Heart right ventricle (tissue), 16 donors: ENCODE data around the gene CTPS2. TPM values are rescaled to one million over a fixed set of nuclear protein-coding genes. Genes with fewer than 3 reads are reported as not detected.

Experiments
- ATAC-seq, 8 donors: fragments of 200-7000 bp; cut with Tn5 transposase; one replicate each; pipeline ENCODE4 v1.9.1; 2020; ENCODE audit warnings: mild to moderate bottlenecking in 8 of 8, moderate library complexity in 8 of 8, moderate number of reproducible peaks in 1 of 8
- DNase-seq, 2 donors: peaks; one replicate each; pipeline ENCODE4 v3.0.0-alpha.2; 2020
- H3K27ac ChIP-seq, 10 donors: fragments of 200-600 bp; sonication (generic) in 2 of 10; one replicate each; pipeline versions ENCODE4 v1.5.0 to v1.8.0; 2020 to 2022; ENCODE audit warnings: mild to moderate bottlenecking in 3 of 10
- H3K27me3 ChIP-seq, 7 donors: fragments of 200-600 bp; one replicate each; pipeline ENCODE4 v1.8.0; 2021 to 2022; ENCODE audit warnings: mild to moderate bottlenecking in 2 of 7
- H3K36me3 ChIP-seq, 9 donors: fragments of 200-600 bp; sonication (generic) in 1 of 9; one replicate each; pipeline versions ENCODE4 v1.5.0 to v1.8.0; 2020 to 2022; ENCODE audit warnings: mild to moderate bottlenecking in 2 of 9
- H3K4me1 ChIP-seq, 9 donors: fragments of 200-600 bp; sonication (generic) in 1 of 9; one replicate each; pipeline versions ENCODE4 v1.5.0 to v1.8.0; 2020 to 2022; ENCODE audit warnings: mild to moderate bottlenecking in 4 of 9
- H3K4me3 ChIP-seq, 10 donors: fragments of 200-600 bp; sonication (generic) in 2 of 10; one replicate each; pipeline versions ENCODE4 v1.5.0 to v1.8.0; 2020 to 2022; ENCODE audit warnings: mild to moderate bottlenecking in 7 of 10, moderate library complexity in 2 of 10
- H3K9me3 ChIP-seq, 11 donors: fragments of 200-600 bp in 10 of 11; sonication (generic) in 2 of 11; one replicate each; pipeline versions ENCODE4 v1.5.0 to v1.8.0; 2013 to 2022; ENCODE audit warnings: mild to moderate bottlenecking in 2 of 11, control low read depth in 1 of 11, moderate library complexity in 1 of 11
- CTCF ChIP-seq, 9 donors: fragments of 200-600 bp; sonication (generic) in 2 of 9; IDR thresholded peaks; one replicate each; pipeline versions ENCODE4 v1.5.0 to v1.8.0; 2021 to 2022; ENCODE audit warnings: antibody characterized with exemption in 9 of 9, mild to moderate bottlenecking in 5 of 9, moderate library complexity in 1 of 9
- WGBS, 2 donors: extraction: QIAGEN DNeasy Blood & Tissue Kit; methylation state at CpG; one replicate each; pipeline ENCODE4 v1.1.7; 2013; ENCODE audit warnings: inconsistent platforms in 1 of 2; 5-methylcytosine and 5-hydroxymethylcytosine counted together
- intact Hi-C, 10 donors: fragments of 100-400 bp; cut with DNase I; formaldehyde crosslinking; loops; one replicate each; pipeline versions ENCODE4 v1.11.1 to v1.14.2; 2022
- polyA plus RNA-seq, 2 donors: library from polyadenylated mRNA; stranded (reverse); fragments of 200-250 nt; gene quantifications; one replicate each; pipeline ENCODE4 v1.2.3, GENCODE V29; 2013
- total RNA-seq, 10 donors: library from RNA; stranded (reverse); fragmentation: NEBNext Ultra II Directional in 3 of 10; extraction: Animal tissue kit (Norgen Biotek cat#: 25700) in 3 of 10; gene quantifications; one replicate each; pipeline versions ENCODE4 v1.2.1 to v1.2.4, GENCODE V29; 2021 to 2023
- donor health status: Arrhythmogenic right ventricular cardiomyopathy.
- donor health status: ischemic (EF 13 %, LVEDD 7.1; RV severe dilation, severe dysfunction).
- donor health status: healthy with polysubstance abuse.
- donor health status: DM: no; HTN: yes; CAD: no.
- donor health status: DM: no; HTN: no; CAD: no.
- donor health status: ischemic (EF 25% LVEDD 6.9; RV normal size, moderate dysfunction).
- donor health status: ischemic (EF 25% LVEDD 5.7; RV mildly dilated, moderate dysfunction).
- donor health status: healthy.
- donor health status: DM: yes; HTN: yes; CAD: no.
- donor health status: Ischemic cardiomyopathy.
- donor health status: ischemic (EF 35%, LVEDD 5.7; RV mildly dilated, moderate dysfunction).
- donor health status: nonischemic (EF 11% LVEDD 7.7; RV severe dilation, severe dysfunction).
- donor health status: DM: yes; HTN: yes; CAD: no.
- donor health status: PGD.
- donor health status: ischemic (EF 29% LVEDD 5.4; RV normal size, mild dysfunction).
- donor health status: nonischemic (EF 23%, LVEDD 6.1; RV moderate dilation, normal function).

CTPS2 gene
- total and polyA plus RNA-seq, 12 donors = 2.7 to 15.8 (median 5.2) TPM

- Histone ChIP-seq H3K4me1 (no peaks in the 10 kb centered on the region), H3K4me3 (no peak within 1 kb of the TSS), H3K36me3 (peaks cover 0 to 13% (median 0%) of the 10 kb centered on the region in 9 donors), H3K27ac (no peak within 1 kb of the TSS), H3K27me3 (peaks cover 0 to 48% (median 0%) of the 10 kb centered on the region in 7 donors), H3K9me3 (no peaks in the 10 kb centered on the region)
- DNase-seq = no peak
- TF ChIP-seq CTCF (IDR thresholded peaks at IDR 0.05) = no peak
- WGBS, 2 donors = 98 to 100% methylated on average over 4 of the region's 4 CpGs
- no peak for ATAC-seq
- intact Hi-C loops = loop anchor here in 1 of 10 donors (10.0 kb wide), 1 partner anchor 215 kb away; no protein-coding TSS in a partner anchor
Observed at GRCh38 chrX:16649858-16650257, 62.6 kb downstream of the CTPS2 start, which contains the start of gene S100G. S100G (plus strand) TSS chrX:16650158; CDS start chrX:16651007, 849 bp downstream.

DNA sequence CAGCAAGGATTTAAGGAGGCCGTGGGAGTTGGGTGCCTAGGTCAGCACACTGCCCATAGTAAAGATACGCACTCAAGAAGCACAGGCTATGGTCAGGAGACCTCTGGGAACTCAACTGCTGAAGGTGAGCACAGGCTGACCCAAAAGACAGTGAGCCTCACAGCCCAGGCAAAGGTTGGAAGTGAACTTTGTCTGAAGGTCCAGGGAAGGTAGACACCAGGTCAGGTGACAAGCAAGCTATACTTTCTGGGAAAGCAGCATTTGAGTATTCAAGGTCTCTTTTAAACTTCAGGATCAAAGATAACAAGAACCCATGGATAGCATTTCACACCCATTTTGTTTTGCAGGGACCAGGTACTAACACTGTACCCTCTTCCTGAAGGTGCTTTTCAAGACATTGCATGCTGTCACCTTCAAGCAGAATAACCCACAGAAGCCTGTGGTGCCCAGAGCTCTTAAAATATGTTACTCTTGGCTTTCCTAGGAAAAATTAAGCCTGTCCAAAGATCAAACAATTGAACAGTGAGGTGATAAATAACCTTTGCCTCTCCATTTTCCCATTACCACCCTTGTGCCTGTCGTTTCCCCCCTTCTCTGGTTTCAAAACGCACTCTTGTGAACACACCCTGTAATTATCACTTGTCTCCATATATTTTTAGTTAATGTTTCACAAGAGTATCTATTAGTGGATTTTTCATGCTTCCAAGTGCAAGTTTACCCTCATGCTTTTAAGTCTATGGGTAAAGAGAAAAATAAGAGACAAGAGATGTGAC, 65.9 kb downstream of the CTPS2 start:
- H3K27me3 ChIP-seq = peaks cover 0 to 35% (median 0%) of the 10 kb centered on the region in 7 donors
- no peaks in the 10 kb centered on the region for H3K4me1 ChIP-seq
- no peak for TF ChIP-seq CTCF (IDR thresholded peaks at IDR 0.05)
- intact Hi-C loops = no loop called here
- H3K36me3 ChIP-seq = peaks cover 0 to 13% (median 0%) of the 10 kb centered on the region in 9 donors
- H3K4me3 ChIP-seq = no peak overlapping the region
- H3K27ac ChIP-seq = no peak overlapping the region
- H3K9me3 ChIP-seq = no peaks in the 10 kb centered on the region
- DNase-seq (no peak), ATAC-seq (no peak)
- 95 to 100% methylated on average over 4 of the region's 4 CpGs for WGBS, 2 donors

DNA sequence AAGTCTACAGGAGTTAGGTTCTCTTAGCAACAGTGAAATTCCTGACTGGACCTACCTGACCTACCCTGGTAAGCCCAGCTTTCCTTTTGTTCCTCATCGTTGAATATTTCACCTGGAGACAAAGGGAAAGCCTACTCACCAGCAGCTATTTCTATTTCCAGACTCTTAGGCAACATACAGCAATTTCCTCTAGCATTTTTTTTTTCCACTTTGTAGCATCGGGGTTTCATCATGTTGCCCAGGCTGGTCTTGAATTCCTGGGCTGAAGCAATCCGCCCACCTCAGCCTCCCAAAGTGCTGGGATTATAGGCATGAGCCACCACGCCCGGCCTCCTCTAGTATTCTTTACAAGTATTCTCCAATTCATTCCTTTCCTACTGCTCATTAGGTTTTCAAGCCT, 69.3 kb downstream of the CTPS2 start:
- Histone ChIP-seq H3K4me1 (no peaks in the 10 kb centered on the region), H3K36me3 (peaks cover 0 to 11% (median 0%) of the 10 kb centered on the region in 9 donors), H3K27me3 (peaks cover 0 to 37% (median 0%) of the 10 kb centered on the region in 7 donors), H3K27ac (no peak overlapping the region), H3K4me3 (no peak overlapping the region), H3K9me3 (no peaks in the 10 kb centered on the region)
- intact Hi-C loops = no loop called here
- no peak for ATAC-seq
- DNase-seq = no peak
- 84 to 86% methylated on average over 5 of the region's 5 CpGs for WGBS, 2 donors
- no peak for TF ChIP-seq CTCF (IDR thresholded peaks at IDR 0.05)

DNA sequence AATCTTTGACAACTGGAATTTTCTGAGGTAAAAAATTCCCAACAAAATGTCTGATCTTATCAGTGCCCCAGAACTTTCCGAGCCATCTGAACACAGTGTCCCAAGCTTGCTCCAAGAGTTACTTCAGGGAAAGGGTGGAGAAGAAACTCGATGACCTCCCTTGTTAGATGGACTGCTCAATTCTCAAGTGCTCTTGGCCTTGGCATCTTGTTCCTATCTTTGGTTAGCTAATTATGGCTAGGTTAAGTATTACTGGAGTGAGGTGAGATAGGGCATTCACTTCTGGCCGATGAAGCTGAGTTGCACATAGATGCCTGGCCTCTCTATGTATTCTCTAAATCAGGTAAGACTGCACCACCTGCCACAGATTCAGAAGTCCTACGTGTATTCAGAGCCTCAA, 71.6 kb downstream of the CTPS2 start:
- WGBS, 2 donors = 65 to 69% methylated on average over 4 of the region's 4 CpGs
- Histone ChIP-seq H3K27ac (no peak overlapping the region), H3K4me1 (no peaks in the 10 kb centered on the region), H3K4me3 (no peak overlapping the region), H3K9me3 (no peaks in the 10 kb centered on the region), H3K27me3 (peaks cover 0 to 29% (median 0%) of the 10 kb centered on the region in 7 donors), H3K36me3 (peaks cover 0 to 10% (median 0%) of the 10 kb centered on the region in 9 donors)
- ATAC-seq (peak in 2 of 8 donors; percentile 47 to 76), DNase-seq (no peak)
- intact Hi-C loops = no loop called here
- TF ChIP-seq CTCF (IDR thresholded peaks at IDR 0.05) = no peak
